PC-9 (cell line): ENCODE results near the gene E2F2. TPM values are rescaled to one million over a fixed set of nuclear protein-coding genes. Genes with fewer than 3 reads are reported as not detected.

Source experiments
- Bru-seq: library from RNA; stranded (reverse); fragments of 400-500 nt; gene quantifications from one replicate; lab custom pipeline; 2021; lab: Mats Ljungman, UMichigan
- BruChase-seq, 2 experiments: library from RNA; stranded (reverse); fragments of 400-500 nt; gene quantifications; one replicate each; lab custom pipeline; 2021; lab: Mats Ljungman, UMichigan
- BruUV-seq: library from RNA; stranded (reverse); fragments of 400-500 nt; replicated peaks from 2 replicates; lab custom pipeline; 2021; lab: Mats Ljungman, UMichigan
- CTCF ChIA-PET: fragments of 300-600 bp; sonication (Branson Sonifier 250); formaldehyde crosslinking; loops from one replicate; lab custom pipeline; 2022; ENCODE audit warnings: antibody characterized with exemption; lab: Charles Lee
- POLR2A ChIA-PET: fragments of 300-600 bp; sonication (Branson Sonifier 250); formaldehyde crosslinking; loops from one replicate; lab custom pipeline; 2022; ENCODE audit warnings: antibody characterized with exemption; ENCODE audit not compliant: unreplicated experiment; lab: Charles Lee
- DNase-seq, 2 experiments: peaks; one replicate each; pipeline versions ENCODE4 v3.0.0 to v3.0.0-alpha.2; 2015 to 2022; ENCODE audit warnings: mixed read lengths in 1 of 2
- H2AFZ ChIP-seq: fragments of 200-600 bp; sonication (generic); 2 replicates; pipeline ENCODE4 v1.8.1; 2017; ENCODE audit warnings: antibody characterized with exemption
- H3F3A ChIP-seq: fragments of 200-600 bp; sonication (generic); 2 replicates; pipeline ENCODE4 v1.8.1; 2017; ENCODE audit warnings: antibody characterized with exemption, mild to moderate bottlenecking, low read depth; ENCODE audit not compliant: insufficient read depth
- H3K27ac ChIP-seq: fragments of 200-600 bp; sonication (generic); 2 replicates; pipeline ENCODE4 v1.6.1; 2016; ENCODE audit warnings: mixed run types
- H3K27me3 ChIP-seq: fragments of 200-600 bp; sonication (generic); 2 replicates; pipeline ENCODE4 v1.6.1; 2016; ENCODE audit warnings: low read depth, mixed run types; ENCODE audit not compliant: insufficient read depth
- H3K36me3 ChIP-seq: fragments of 200-600 bp; sonication (generic); 2 replicates; pipeline ENCODE4 v1.6.1; 2016; ENCODE audit warnings: low read depth, mixed run types
- H3K4me1 ChIP-seq: fragments of 200-600 bp; sonication (generic); replicated peaks from 2 replicates; pipeline ENCODE4 v1.6.1; 2016; ENCODE audit warnings: mixed run types; ENCODE audit not compliant: insufficient read depth
- H3K4me2 ChIP-seq: fragments of 200-600 bp; sonication (generic); 2 replicates; pipeline ENCODE4 v1.6.1; 2017; ENCODE audit warnings: mixed run types
- H3K4me3 ChIP-seq: fragments of 200-600 bp; sonication (generic); 2 replicates; pipeline ENCODE4 v1.6.1; 2016; ENCODE audit warnings: mixed run types
- H3K79me2 ChIP-seq: fragments of 200-600 bp; sonication (generic); 2 replicates; pipeline ENCODE4 v1.6.1; 2017; ENCODE audit warnings: low read depth, mixed run types
- H3K9me2 ChIP-seq: fragments of 200-600 bp; sonication (generic); 2 replicates; pipeline ENCODE4 v1.8.1; 2017; ENCODE audit warnings: mild to moderate bottlenecking; ENCODE audit not compliant: insufficient read depth
- H3K9me3 ChIP-seq: fragments of 200-600 bp; sonication (generic); 2 replicates; pipeline ENCODE4 v1.8.1; 2016; ENCODE audit warnings: low read depth; ENCODE audit not compliant: insufficient read depth
- H4K20me1 ChIP-seq: fragments of 200-600 bp; sonication (generic); 2 replicates; pipeline ENCODE4 v1.8.1; 2017; ENCODE audit not compliant: insufficient read depth
- CTCF ChIP-seq: fragments of 200-600 bp; sonication (generic); conservative IDR thresholded peaks from 2 replicates; pipeline ENCODE4 v1.6.1; 2017; ENCODE audit warnings: mixed run types, antibody characterized with exemption, mild to moderate bottlenecking, moderate library complexity
- EZH2 ChIP-seq: fragments of 200-600 bp; sonication (generic); IDR thresholded peaks from 2 replicates; pipeline ENCODE4 v1.8.0; 2017; ENCODE audit warnings: antibody characterized with exemption, low read depth
- intact Hi-C: fragments of 100-400 bp; cut with micrococcal nuclease; formaldehyde crosslinking; loops from one replicate; pipeline ENCODE4 v1.10.0; 2022; ENCODE audit not compliant: unreplicated experiment
- long read RNA-seq: library from polyadenylated mRNA; stranded (forward); transcript quantifications from one replicate; pipeline ENCODE4 v2.0.0, GENCODE V29; 2022
- total RNA-seq: library from RNA; stranded (reverse); gene quantifications from 2 replicates; pipeline ENCODE4 v1.2.3, GENCODE V29; 2021

Gene E2F2
- total RNA-seq (7.6 and 9.0 TPM in 2 replicates), Bru-seq, nascent RNA (percentile 64 among the genes with signal in this experiment), BruChase-seq, experiment 1, labeled RNA remaining after a 2-hour chase (percentile 55 among the genes with signal in this experiment), BruChase-seq, experiment 2, labeled RNA remaining after a 6-hour chase (percentile 60 among the genes with signal in this experiment)
- long read RNA-seq, full-length matches to known transcripts, result 1 of 6 reads
- long read RNA-seq, partial matches to known transcripts, result 0 of 6 reads
- long read RNA-seq, other reads (novel, unspliced or antisense), result 5 of 6 reads

DNA sequence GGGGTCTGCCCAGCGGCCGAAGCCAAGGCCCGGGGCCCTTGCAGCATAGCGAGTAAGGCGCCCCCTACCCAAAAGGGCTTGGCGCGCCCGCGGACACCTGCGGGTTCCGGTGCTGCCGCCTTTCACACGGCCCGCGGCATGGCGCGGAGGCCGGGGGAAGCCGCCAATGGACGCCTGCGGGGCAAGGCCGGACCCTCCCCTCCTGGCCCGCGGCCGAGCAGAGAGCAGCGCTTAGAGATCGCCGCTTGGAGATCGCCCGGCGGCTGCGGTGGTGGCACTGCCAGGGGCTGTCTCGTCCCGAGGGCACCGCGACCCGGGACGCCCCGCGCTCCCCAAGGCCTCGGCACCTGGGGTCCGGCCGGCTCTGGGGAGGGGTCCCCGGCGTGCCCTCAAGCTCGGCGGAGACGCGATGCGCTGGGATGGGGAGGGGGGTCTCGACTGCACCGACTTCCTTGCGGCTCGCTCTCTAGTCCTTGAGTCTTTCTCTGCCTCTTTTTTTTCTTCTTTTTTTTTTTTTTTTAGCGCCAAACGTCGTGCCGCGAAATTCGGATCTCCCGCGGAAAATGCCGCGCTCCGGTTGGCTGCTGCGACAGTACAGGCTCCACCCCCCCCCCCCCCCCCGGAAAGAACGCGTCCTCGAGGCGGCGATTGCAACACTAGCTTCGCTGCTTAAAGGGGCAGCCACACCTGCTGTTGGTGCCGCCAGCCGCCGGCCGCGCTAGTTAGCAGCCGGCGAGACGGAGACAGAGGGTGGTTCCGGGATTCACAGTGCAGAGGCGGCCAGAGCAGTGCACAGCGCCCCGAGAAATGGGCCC, at the start of gene E2F2:
TSS of gene E2F2 (minus strand) at position 487 of the 815 bp plus-strand sequence. CDS start at position 47, 440 bp downstream.
- H3K4me3 ChIP-seq, result peak within 1 kb of the TSS; percentile 65
- H3K9me2 ChIP-seq, result no peaks in the 10 kb centered on the region
- H3F3A ChIP-seq, result peaks cover 38% of the 10 kb centered on the region; the same call in 1 of the 2 replicates
- H3K79me2 ChIP-seq, result peaks cover 27% of the 10 kb centered on the region; the same call in 1 of the 2 replicates
- H3K27ac ChIP-seq, result peak within 1 kb of the TSS; percentile 12; the same call in 1 of the 2 replicates
- peaks cover 70% of the 10 kb centered on the region for H3K4me1 ChIP-seq
- intact Hi-C loops, result loop anchor here (2.0 to 10.0 kb wide), 3 partner anchors 78 to 334 kb away; partner anchors contain the start of gene ZNF436
- H4K20me1 ChIP-seq, result no peaks in the 10 kb centered on the region; the same call in 1 of the 2 replicates
- POLR2A ChIA-PET, result interaction anchor here (0.5 to 0.6 kb wide), 2 partner anchors 25 to 149 kb away, joined by 4 to 5 read pairs; no protein-coding TSS in a partner anchor
- peak within 1 kb of the TSS; percentile 82 for H3K4me2 ChIP-seq
- no peaks in the 10 kb centered on the region for H3K36me3 ChIP-seq
- H2AFZ ChIP-seq, result peak within 1 kb of the TSS; percentile 74
- peak; percentile 70 to 73 for DNase-seq
- TF ChIP-seq EZH2 (no peak), CTCF (no peak; the same call in 1 of the 2 replicates)
- CTCF ChIA-PET, result interaction anchor here (0.7 to 0.9 kb wide), 2 partner anchors 9 to 89 kb away, joined by 3 to 8 read pairs; no protein-coding TSS in a partner anchor
- no TSS peak for BruUV-seq
- H3K27me3 ChIP-seq, result no peaks in the 10 kb centered on the region
- no peaks in the 10 kb centered on the region for H3K9me3 ChIP-seq

- H4K20me1 ChIP-seq, result no peaks in the 10 kb centered on the region
- no peak overlapping the region for H3K4me2 ChIP-seq
- no peaks in the 10 kb centered on the region for H3K79me2 ChIP-seq
- no peaks in the 10 kb centered on the region for H3K27me3 ChIP-seq
- no peak overlapping the region for H3K27ac ChIP-seq
- BruUV-seq, result no TSS peak
- peaks cover 48% of the 10 kb centered on the region for H3K4me1 ChIP-seq
- H3F3A ChIP-seq, result peaks cover 23% of the 10 kb centered on the region
- TF ChIP-seq CTCF, result no peak
- TF ChIP-seq EZH2, result no peak
- no peak overlapping the region for H2AFZ ChIP-seq
- intact Hi-C loops, result no loop called here
- POLR2A ChIA-PET, result no interaction called here
- no peaks in the 10 kb centered on the region for H3K9me3 ChIP-seq
- CTCF ChIA-PET, result no interaction called here
- no peak for DNase-seq
- H3K9me2 ChIP-seq, result no peaks in the 10 kb centered on the region
- H3K4me3 ChIP-seq, result no peak overlapping the region
- no peaks in the 10 kb centered on the region for H3K36me3 ChIP-seq
Observed at GRCh38 chr1:23578997-23579363, 47.9 kb upstream of the E2F2 start.

DNA sequence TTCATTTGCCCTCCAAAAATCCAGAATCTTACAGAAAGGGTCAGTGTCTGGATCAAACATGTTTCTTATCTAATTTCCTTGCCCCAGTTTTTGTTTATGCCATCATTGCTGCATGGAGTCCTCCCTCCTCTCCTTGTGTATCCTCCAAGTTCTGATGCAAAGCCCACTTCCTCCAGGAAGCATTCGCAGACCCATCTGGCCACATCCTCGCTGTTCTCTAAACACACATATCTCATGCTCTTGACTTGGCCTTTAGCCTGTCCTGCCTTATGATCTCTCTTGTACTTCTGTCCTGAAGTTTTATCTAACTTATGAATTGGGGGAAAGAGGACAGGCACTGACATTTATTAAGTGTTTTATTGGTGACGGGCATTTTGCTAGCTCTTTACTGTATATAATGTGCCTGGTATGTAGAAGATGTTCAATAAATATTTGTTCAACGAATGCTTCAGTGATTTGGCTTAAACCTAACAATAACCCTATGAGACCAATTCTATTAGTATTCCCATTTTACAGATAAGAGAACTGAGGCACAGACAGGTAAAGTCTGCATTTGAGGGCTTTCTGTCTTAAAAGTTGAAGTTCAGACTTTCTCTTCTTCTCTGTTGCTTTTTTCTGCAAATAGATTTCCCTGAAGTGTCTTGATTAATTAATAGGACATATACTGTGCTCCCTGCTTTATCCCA, 47.4 kb upstream of the E2F2 start:
- no peaks in the 10 kb centered on the region for H3K9me3 ChIP-seq
- TF ChIP-seq EZH2 (no peak), CTCF (no peak)
- ChIA-PET CTCF (no interaction called here), POLR2A (interaction anchor here (0.5 to 0.6 kb wide), 2 partner anchors 20 to 53 kb away, joined by 3 to 11 read pairs; no protein-coding TSS in a partner anchor)
- H3K4me2 ChIP-seq, result peak overlapping the region; percentile 77; the same call in 1 of the 2 replicates
- no peak for DNase-seq
- peaks cover 28% of the 10 kb centered on the region for H3F3A ChIP-seq
- H3K27ac ChIP-seq, result peak overlapping the region; percentile 93
- no peaks in the 10 kb centered on the region for H3K79me2 ChIP-seq
- peaks cover 53% of the 10 kb centered on the region for H3K4me1 ChIP-seq
- no peaks in the 10 kb centered on the region for H3K27me3 ChIP-seq
- intact Hi-C loops, result no loop called here
- H2AFZ ChIP-seq, result no peak overlapping the region
- no peaks in the 10 kb centered on the region for H3K36me3 ChIP-seq
- H3K9me2 ChIP-seq, result no peaks in the 10 kb centered on the region
- no TSS peak for BruUV-seq
- H3K4me3 ChIP-seq, result no peak overlapping the region
- H4K20me1 ChIP-seq, result no peaks in the 10 kb centered on the region
